Measurements from ENCODE around the gene MMP2. TPM values are rescaled to one million over a fixed set of nuclear protein-coding genes. Genes with fewer than 3 reads are reported as not detected.

Gene MMP2
- total and polyA plus RNA-seq, 2 donors = 430 to 455 TPM

DNA sequence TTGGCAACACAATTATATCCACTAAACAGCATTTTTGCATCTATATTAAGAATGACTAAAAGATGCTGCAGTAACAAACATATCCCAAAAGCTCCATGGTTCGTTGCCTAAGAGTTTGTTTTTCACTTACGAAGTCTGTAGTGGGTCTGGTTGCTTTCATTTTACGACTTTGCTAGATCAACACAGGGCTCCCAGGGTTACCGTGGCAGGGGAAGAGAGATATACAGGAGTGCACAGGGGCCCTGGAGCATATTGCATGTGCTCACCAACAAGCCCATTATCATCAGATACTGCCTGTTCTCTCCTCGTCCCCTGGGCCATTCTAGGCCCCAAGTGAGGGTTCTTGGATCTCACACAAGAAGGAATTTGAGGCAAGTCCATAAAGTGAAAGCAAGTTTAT lies 3.1 kb upstream of the MMP2 start:
- peak; percentile 25 for DNase-seq (ENCODE audit: extremely low spot score)
- no peak overlapping the region for H3K4me3 ChIP-seq (ENCODE audit: low read depth, low read length)
- H3K4me1 ChIP-seq (ENCODE audit: insufficient read depth) = no peaks in the 10 kb centered on the region
- H3K27ac ChIP-seq (ENCODE audit: low read depth) = peak overlapping the region; percentile 44
- WGBS = 41% methylated on average over 5 of the region's 5 CpGs
- H3K36me3 ChIP-seq (ENCODE audit: insufficient read depth) = no peaks in the 10 kb centered on the region

DNA sequence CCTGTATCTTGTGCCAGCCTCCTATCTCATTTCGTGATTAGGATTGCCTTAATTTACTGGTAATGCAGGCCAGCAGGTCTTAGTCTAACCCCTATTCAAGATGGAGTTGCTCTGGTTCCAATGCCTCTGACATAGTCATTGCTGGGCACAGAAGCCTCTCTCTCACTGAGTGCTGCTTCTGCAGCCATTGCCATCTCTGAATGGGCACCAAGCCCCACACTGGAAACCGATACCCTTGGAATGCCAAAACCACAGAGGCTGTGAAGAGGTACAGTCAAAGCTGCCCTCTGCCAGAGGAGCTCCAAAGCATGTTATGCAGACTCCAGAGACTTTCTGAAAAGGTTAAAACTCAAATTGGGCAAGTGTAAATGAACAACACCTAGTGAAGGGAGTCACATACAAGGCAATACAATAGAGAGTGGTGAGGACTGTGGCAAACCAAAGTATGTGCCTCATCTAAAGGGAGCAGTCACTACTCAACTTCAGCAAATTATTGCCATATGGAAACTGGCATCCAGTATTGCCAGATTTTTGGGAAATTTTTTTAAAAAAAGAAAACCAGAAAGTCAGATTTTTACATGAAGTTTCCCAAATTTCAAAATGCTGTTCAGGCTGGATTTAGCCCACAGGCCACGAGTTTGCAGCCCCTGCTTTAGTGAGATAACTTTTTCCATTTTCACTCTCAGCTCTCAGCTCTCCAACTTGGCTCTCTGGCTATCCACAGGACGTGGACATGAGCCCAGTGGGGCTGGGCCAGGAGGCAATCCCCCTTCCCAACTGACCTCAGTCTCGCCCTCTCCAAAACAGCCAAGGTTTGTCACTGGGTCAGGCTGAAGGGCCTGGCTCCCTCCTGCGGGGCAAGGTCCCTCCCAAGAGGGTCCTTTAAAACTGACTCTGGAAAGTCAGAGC lies 2.1 kb upstream of the MMP2 start:
- WGBS = 75% methylated on average over 6 of the region's 6 CpGs
- no peak overlapping the region for H3K4me3 ChIP-seq (ENCODE audit: low read depth, low read length)
- peak overlapping the region; percentile 25 for H3K27ac ChIP-seq (ENCODE audit: low read depth)
- no peaks in the 10 kb centered on the region for H3K4me1 ChIP-seq (ENCODE audit: insufficient read depth)
- no peak for DNase-seq (ENCODE audit: extremely low spot score)
- H3K36me3 ChIP-seq (ENCODE audit: insufficient read depth) = no peaks in the 10 kb centered on the region

DNA sequence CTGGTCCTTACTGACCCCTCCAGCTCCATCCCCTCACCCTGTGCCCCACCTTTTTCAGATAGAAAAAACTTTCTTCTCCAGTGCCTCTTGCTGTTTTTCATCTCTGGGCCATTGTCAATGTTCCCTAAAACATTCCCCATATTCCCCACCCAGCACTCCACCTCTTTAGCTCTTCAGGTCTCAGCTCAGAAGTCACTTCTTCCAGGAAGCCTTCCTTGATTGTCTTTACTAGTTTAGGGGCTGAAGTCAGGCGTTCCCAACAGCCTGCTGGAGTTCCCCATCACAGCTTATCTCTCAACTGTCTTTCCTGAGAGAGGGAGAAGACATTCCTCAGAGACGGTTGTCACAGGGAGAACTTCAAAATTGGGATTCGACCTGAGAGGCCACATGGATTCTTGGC lies 1.3 kb upstream of the MMP2 start:
- Histone ChIP-seq H3K27ac (ENCODE audit: low read depth) (no peak overlapping the region), H3K36me3 (ENCODE audit: insufficient read depth) (no peaks in the 10 kb centered on the region), H3K4me3 (ENCODE audit: low read depth, low read length) (no peak overlapping the region), H3K4me1 (ENCODE audit: insufficient read depth) (no peaks in the 10 kb centered on the region)
- no peak for DNase-seq (ENCODE audit: extremely low spot score)
- 90% methylated on average over 3 of the region's 3 CpGs for whole genome bisulfite sequencing

DNA sequence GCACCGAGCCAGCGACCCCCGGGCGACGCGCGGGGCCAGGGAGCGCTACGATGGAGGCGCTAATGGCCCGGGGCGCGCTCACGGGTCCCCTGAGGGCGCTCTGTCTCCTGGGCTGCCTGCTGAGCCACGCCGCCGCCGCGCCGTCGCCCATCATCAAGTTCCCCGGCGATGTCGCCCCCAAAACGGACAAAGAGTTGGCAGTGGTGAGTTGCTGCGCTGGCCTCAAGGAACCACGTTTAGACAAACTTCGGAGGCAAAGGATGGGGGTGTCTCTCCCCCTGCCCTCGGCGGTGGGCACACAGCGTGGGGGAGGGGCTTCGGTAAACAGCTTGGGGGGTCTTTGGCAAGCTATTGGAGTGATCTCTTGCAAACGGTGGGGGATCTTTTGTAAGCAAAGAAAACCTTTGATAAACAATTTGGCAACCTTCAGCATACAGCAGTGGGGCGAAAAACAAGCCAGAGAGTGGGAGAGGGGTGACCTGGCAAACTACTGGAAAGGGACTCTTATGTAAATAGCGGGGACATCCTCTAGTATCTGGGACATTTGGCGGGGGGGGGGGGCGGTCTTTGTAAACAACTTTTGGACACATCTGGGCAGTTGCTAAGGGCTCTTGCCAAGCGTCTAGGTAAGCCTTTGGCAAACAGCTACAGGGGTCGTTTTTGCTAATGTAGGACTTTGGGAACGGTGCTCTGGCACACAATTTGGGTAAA lies 587 bp downstream of the MMP2 start:
- Histone ChIP-seq H3K27ac (ENCODE audit: low read depth) (peak overlapping the region; percentile 84), H3K4me3 (ENCODE audit: low read depth, low read length) (peak overlapping the region; percentile 53), H3K36me3 (ENCODE audit: insufficient read depth) (no peaks in the 10 kb centered on the region), H3K4me1 (ENCODE audit: insufficient read depth) (no peaks in the 10 kb centered on the region)
- 1% methylated on average over 41 of the region's 41 CpGs for WGBS
- no peak for DNase-seq (ENCODE audit: extremely low spot score)

DNA sequence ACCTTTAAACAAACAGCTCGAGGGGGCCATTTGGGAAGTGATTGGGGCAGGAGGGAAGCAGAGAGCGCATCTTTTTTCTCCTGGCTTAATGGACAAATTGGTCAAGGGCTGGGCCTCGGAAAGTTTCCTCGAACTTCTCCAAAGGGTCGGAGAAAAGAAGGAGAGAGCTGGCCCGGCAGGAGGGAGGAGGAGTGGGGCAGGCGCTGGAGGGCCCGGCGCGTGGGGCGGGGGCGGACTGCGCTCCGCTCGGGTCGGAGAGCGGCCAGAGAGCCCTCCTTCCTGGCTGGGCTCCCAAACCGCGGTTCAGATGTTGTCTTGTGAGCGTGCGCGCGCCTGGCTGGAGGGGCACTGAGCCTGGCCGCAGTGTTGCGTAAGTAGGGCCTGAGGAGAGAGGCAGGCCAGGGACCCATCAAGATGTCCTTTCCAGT lies 1.2 kb downstream of the MMP2 start:
- H3K4me1 ChIP-seq (ENCODE audit: insufficient read depth) = no peaks in the 10 kb centered on the region
- peak overlapping the region; percentile 53 for H3K4me3 ChIP-seq (ENCODE audit: low read depth, low read length)
- under 1% methylated on average over 25 of the region's 25 CpGs for WGBS
- peak; percentile 65 for DNase-seq (ENCODE audit: extremely low spot score)
- no peaks in the 10 kb centered on the region for H3K36me3 ChIP-seq (ENCODE audit: insufficient read depth)
- peak overlapping the region; percentile 84 for H3K27ac ChIP-seq (ENCODE audit: low read depth)

DNA sequence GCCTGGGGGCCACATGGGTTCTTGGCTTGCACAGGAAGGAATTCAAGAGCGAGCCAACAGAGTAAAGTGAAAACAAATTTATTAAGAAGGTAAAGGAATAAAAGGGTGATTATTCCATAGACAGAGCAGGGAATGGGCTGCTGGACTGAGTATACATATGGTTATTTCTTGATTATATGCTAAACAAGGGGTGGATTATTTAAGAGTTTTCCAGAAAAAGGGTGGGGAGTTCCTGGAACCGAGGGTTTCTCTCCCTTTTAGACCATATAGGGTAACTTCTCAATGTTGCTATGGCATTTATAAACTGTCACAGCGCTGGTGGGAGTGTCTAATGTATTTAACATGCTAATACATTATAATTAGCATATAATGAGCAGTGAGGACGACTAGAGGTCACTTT lies 2.0 kb downstream of the MMP2 start:
- 65% methylated on average over 4 of the region's 4 CpGs for WGBS
- Histone ChIP-seq H3K4me3 (ENCODE audit: low read depth, low read length) (peak overlapping the region; percentile 21), H3K27ac (ENCODE audit: low read depth) (peak overlapping the region; percentile 64), H3K36me3 (ENCODE audit: insufficient read depth) (no peaks in the 10 kb centered on the region), H3K4me1 (ENCODE audit: insufficient read depth) (no peaks in the 10 kb centered on the region)
- DNase-seq (ENCODE audit: extremely low spot score) = no peak

DNA sequence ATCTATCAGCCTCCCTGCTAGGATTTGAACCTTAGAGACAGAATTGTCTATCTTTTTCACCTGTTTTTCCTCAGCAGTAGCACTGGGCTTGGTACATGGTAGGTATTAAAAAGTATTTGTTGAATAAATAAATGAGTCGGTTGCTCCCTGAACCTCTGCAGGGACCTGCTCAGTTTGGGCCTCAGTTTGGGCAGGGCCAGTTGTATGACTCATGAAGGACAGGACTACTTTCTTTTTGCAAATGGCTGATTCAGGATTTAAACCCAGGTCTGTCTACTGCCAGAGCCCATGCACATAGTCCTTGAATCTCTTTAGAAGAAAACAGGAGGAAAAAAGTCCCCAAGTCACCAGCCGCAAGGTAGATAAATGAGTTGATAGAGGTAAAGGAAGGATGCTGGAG lies 3.1 kb downstream of the MMP2 start:
- H3K4me3 ChIP-seq (ENCODE audit: low read depth, low read length) = no peak overlapping the region
- WGBS = 72% methylated on average over 2 of the region's 2 CpGs
- no peaks in the 10 kb centered on the region for H3K36me3 ChIP-seq (ENCODE audit: insufficient read depth)
- no peaks in the 10 kb centered on the region for H3K4me1 ChIP-seq (ENCODE audit: insufficient read depth)
- no peak for DNase-seq (ENCODE audit: extremely low spot score)
- no peak overlapping the region for H3K27ac ChIP-seq (ENCODE audit: low read depth)

DNA sequence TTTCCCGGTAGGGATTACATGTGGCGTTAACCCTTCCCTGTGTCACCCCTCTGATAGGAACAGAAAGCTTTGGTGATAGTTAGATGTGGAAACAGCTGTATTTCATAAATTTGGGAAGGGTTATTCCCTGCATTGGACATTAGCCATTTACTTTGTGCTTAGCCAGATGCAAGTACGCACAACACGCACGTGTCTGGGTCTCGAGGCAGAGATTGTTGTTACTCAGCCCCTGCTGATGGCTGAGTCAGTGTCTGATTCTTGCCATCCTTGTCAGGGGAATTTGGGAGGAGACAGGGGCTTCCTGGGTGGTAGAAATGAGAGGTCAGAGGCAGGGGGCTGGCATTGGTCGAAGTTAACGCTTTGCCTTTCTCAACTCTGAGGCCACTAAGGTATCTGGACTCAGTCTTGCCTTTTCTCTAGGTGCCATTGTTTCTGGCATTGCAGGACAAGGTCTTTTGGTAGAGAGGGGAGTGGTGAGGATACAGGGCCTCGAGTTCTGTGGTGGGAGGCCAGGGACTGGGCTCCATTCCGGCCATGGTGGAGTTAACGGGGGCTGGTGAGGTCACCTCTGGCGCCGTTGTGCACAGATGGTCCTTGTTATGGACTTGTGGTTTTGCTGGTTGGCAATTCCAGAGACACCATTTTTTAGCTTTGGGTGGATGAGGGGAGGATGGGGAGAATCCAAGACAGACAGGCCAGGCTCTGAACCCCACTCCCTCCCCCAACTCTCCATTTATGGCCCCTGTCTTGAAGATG lies 8.2 kb downstream of the MMP2 start:
- H3K27ac ChIP-seq (ENCODE audit: low read depth) = peak overlapping the region; percentile 88
- H3K4me1 ChIP-seq (ENCODE audit: insufficient read depth) = no peaks in the 10 kb centered on the region
- H3K36me3 ChIP-seq (ENCODE audit: insufficient read depth) = no peaks in the 10 kb centered on the region
- no peak for DNase-seq (ENCODE audit: extremely low spot score)
- WGBS = 56% methylated on average over 13 of the region's 13 CpGs
- no peak overlapping the region for H3K4me3 ChIP-seq (ENCODE audit: low read depth, low read length)

DNA sequence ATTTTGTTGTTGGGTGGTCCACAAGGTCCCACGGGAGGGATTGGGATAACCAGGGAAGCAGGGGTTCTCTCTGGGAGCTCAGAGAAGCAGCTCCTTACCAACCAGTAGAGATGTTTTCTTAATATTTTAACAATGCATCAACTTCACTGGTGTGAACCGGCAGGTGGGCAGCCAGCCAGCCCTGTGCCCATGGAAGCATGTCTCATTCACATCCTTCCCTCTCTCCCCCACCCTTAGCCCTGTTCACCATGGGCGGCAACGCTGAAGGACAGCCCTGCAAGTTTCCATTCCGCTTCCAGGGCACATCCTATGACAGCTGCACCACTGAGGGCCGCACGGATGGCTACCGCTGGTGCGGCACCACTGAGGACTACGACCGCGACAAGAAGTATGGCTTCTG lies 9.3 kb downstream of the MMP2 start:
- Histone ChIP-seq H3K36me3 (ENCODE audit: insufficient read depth) (no peaks in the 10 kb centered on the region), H3K27ac (ENCODE audit: low read depth) (no peak overlapping the region), H3K4me3 (ENCODE audit: low read depth, low read length) (no peak overlapping the region), H3K4me1 (ENCODE audit: insufficient read depth) (no peaks in the 10 kb centered on the region)
- no peak for DNase-seq (ENCODE audit: extremely low spot score)
- WGBS = 92% methylated on average over 12 of the region's 12 CpGs

DNA sequence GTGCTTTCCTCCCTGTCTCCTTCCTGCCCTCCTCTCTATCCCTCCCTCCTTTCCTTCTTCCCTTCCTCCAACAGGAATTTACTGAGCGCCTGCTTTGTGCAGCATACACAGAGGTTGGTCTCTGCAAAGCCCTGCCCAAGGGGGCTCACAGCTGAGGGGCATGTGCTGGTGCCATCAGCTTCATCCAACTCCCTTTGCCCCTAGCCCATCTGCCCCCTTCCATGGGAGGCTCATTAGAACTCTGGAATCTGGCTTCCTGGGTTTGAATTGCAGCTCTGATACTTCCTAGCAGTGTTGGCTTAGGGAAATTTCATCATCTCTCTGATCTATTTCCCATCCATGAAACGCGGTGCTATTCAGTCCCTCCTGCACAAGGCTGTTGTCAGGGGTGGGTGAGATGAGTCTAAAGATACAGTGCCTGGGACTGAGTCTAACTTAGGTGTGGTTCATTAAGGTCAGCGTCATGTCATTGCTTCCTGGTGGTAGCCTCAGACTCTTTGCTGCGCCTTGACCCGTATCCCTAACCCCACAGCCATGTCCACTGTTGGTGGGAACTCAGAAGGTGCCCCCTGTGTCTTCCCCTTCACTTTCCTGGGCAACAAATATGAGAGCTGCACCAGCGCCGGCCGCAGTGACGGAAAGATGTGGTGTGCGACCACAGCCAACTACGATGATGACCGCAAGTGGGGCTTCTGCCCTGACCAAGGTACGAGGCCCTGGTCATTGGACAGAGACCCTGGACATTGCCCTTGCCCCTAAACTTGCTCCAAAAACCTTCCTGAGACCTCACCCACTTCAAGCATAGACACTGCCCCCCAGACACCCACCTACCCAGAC lies 10.3 kb downstream of the MMP2 start:
- no peak for DNase-seq (ENCODE audit: extremely low spot score)
- no peak overlapping the region for H3K4me3 ChIP-seq (ENCODE audit: low read depth, low read length)
- no peaks in the 10 kb centered on the region for H3K4me1 ChIP-seq (ENCODE audit: insufficient read depth)
- WGBS = 95% methylated on average over 14 of the region's 14 CpGs
- H3K27ac ChIP-seq (ENCODE audit: low read depth) = no peak overlapping the region
- H3K36me3 ChIP-seq (ENCODE audit: insufficient read depth) = no peaks in the 10 kb centered on the region

DNA sequence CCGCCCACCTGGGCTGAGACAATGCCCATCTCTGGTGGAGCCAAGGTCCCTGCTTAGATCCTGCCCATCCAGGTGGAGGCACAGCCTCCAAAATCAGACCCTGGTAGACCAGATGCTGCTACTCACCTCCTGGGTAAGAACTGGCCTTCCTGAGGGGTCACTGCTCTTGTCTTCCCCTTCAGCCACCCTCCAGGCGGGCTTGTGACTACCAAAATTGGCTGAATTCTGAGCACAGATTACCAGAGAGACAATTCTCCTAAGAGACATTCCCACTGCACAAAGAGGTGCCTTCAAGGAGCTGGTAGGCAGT lies 10.9 kb downstream of the MMP2 start:
- H3K36me3 ChIP-seq (ENCODE audit: insufficient read depth) = no peaks in the 10 kb centered on the region
- no peak for DNase-seq (ENCODE audit: extremely low spot score)
- no peak overlapping the region for H3K4me3 ChIP-seq (ENCODE audit: low read depth, low read length)
- H3K4me1 ChIP-seq (ENCODE audit: insufficient read depth) = no peaks in the 10 kb centered on the region
- 99% methylated on average over 2 of the region's 2 CpGs for WGBS
- H3K27ac ChIP-seq (ENCODE audit: low read depth) = no peak overlapping the region

DNA sequence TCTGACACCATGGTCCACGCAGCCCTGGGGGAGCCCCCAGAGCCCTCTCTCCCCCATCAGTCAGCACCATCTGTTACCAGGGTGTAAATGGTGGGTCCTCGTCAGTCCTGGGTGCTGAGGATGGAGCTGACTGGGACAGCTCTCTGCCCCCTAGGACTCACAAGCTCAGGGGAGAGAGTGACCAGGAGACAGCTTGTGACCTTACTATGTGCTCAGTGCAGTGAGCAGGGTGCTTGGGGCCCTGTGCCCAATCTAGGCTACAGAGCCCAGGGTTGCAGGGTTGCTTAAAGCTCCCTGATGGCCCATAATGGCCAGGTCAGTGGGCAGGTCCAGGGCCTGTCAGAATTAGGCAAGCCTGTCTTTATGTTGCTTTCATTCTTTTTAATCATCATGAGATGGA lies 11.3 kb downstream of the MMP2 start:
- no peak overlapping the region for H3K4me3 ChIP-seq (ENCODE audit: low read depth, low read length)
- WGBS = 92% methylated on average over 2 of the region's 2 CpGs
- DNase-seq (ENCODE audit: extremely low spot score) = no peak
- H3K4me1 ChIP-seq (ENCODE audit: insufficient read depth) = no peaks in the 10 kb centered on the region
- no peak overlapping the region for H3K27ac ChIP-seq (ENCODE audit: low read depth)
- no peaks in the 10 kb centered on the region for H3K36me3 ChIP-seq (ENCODE audit: insufficient read depth)

DNA sequence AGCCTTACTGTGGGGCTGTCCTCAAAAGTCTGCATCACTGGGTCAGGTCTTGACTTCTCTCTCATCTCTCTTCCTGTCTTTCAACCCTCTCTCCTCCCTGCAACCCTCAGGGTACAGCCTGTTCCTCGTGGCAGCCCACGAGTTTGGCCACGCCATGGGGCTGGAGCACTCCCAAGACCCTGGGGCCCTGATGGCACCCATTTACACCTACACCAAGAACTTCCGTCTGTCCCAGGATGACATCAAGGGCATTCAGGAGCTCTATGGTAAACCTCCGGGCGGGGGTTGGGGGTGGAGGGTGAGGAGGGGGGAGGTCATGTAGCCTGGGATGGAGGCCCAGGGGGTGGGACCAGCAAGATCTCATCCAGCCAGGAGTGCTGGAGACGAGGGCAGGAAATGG lies 12.7 kb downstream of the MMP2 start:
- Histone ChIP-seq H3K36me3 (ENCODE audit: insufficient read depth) (no peaks in the 10 kb centered on the region), H3K4me3 (ENCODE audit: low read depth, low read length) (no peak overlapping the region), H3K27ac (ENCODE audit: low read depth) (no peak overlapping the region), H3K4me1 (ENCODE audit: insufficient read depth) (no peaks in the 10 kb centered on the region)
- 74% methylated on average over 7 of the region's 7 CpGs for WGBS
- no peak for DNase-seq (ENCODE audit: extremely low spot score)

Data from urinary bladder (tissue), 4 donors.